ENCODE measurements around the gene PUDP.
"Not testable (repeated sequence)": the region's sequence is repeated elsewhere in the genome, so short reads cannot be mapped to it uniquely, and the experiment has no call there.

The PUDP gene

DNA sequence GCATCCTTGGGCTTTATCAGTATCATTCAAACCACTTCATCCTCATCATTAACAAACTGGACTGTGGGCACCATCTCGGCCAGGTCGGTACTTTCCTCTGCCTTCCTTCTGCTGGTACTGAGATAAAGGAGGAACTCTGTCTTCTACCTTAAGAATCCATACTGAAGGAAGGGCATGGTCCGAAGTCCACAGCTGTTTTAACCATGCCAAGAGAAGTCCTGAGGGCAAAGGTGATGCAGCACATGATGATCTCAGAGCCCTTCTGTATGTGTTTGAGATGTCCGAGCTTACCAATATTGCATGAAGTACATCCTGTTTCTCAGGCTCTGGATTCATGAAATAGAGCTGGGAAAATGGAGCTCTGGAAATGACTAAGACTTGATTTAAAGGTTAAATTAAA lies 126.0 kb downstream of the PUDP start:
- Histone ChIP-seq H3K4me1 (ENCODE audit: low read depth, poor library complexity, severe bottlenecking) (no peaks in the 10 kb centered on the region), H4K20me1 (ENCODE audit: insufficient read depth) (no peaks in the 10 kb centered on the region), H3K27me3 (ENCODE audit: insufficient read depth, low read depth) (no peaks in the 10 kb centered on the region), H3K79me2 (ENCODE audit: insufficient read depth, low read depth) (no peaks in the 10 kb centered on the region), H3K4me2 (no peak overlapping the region), H3K36me3 (ENCODE audit: insufficient read depth) (no peaks in the 10 kb centered on the region), H3K4me3 (IDR thresholded peaks at IDR 0.05; ENCODE audit: insufficient read depth, low read depth, low read length) (no peak overlapping the region), H2AFZ (ENCODE audit: low read depth) (no peak overlapping the region), H3K9ac (no peak overlapping the region), H3K27ac (no peak overlapping the region)
- TF ChIP-seq, protein P1, sequence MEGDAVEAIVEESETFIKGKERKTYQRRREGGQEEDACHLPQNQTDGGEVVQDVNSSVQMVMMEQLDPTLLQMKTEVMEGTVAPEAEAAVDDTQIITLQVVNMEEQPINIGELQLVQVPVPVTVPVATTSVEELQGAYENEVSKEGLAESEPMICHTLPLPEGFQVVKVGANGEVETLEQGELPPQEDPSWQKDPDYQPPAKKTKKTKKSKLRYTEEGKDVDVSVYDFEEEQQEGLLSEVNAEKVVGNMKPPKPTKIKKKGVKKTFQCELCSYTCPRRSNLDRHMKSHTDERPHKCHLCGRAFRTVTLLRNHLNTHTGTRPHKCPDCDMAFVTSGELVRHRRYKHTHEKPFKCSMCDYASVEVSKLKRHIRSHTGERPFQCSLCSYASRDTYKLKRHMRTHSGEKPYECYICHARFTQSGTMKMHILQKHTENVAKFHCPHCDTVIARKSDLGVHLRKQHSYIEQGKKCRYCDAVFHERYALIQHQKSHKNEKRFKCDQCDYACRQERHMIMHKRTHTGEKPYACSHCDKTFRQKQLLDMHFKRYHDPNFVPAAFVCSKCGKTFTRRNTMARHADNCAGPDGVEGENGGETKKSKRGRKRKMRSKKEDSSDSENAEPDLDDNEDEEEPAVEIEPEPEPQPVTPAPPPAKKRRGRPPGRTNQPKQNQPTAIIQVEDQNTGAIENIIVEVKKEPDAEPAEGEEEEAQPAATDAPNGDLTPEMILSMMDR (conservative IDR thresholded peaks at IDR 0.05; ENCODE audit: low read depth, low read length): no peak

DNA sequence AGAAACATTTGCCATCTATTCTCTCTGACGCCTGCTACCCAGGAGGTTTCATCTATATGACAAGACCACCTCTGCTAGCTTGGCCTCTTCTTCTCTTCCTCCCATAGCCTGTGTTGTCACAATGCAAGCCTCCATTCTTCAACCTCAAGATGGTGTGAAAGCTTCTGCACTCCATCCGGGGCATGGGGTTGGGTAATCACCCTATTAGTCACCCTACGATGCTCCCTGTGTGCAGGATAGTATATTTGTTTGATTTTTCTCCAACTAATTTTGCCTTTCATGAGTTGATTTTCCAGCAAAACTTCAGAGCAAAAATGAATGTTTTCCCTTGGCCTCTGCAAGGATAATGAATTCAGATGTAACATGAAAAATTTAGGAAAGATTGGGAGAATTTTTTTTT lies 128.4 kb downstream of the PUDP start:
- Histone ChIP-seq H2AFZ (ENCODE audit: low read depth) (no peak overlapping the region), H3K27ac (no peak overlapping the region), H3K36me3 (ENCODE audit: insufficient read depth) (no peaks in the 10 kb centered on the region), H3K4me3 (IDR thresholded peaks at IDR 0.05; ENCODE audit: insufficient read depth, low read depth, low read length) (no peak overlapping the region), H4K20me1 (ENCODE audit: insufficient read depth) (no peaks in the 10 kb centered on the region), H3K79me2 (ENCODE audit: insufficient read depth, low read depth) (no peaks in the 10 kb centered on the region), H3K27me3 (ENCODE audit: insufficient read depth, low read depth) (no peaks in the 10 kb centered on the region), H3K4me1 (ENCODE audit: low read depth, poor library complexity, severe bottlenecking) (no peaks in the 10 kb centered on the region), H3K9ac (no peak overlapping the region), H3K4me2 (no peak overlapping the region)
- TF ChIP-seq, protein P1 (conservative IDR thresholded peaks at IDR 0.05; ENCODE audit: low read depth, low read length): no peak

DNA sequence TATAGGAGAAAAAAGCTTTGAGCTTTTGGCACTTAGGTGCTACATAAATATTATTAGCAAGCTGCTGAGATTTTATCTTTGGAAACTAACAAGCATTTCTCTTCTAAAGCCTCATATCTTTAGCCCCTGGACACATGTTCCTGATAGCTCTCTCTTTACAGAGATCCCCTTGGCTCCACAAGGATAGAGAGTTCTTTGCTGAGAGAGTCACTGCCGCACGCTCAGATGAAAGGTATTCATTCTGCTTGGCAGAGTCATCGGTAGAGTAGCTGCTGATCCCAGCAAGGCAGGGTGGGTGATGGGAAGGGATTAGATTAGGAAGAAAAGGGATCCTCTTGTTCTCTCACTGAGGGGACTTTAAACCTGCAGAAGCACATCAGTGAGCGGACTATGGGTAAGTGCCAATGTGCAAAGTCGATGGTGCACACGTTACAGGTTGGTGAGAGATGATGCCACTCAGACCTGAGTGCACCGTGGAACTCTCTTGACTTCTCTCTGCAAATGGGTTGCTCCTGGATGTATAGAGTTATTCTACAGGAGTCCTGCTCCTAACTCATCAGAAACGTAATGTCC lies 135.6 kb downstream of the PUDP start:
- not testable (repeated sequence) for H3K27me3 ChIP-seq (ENCODE audit: insufficient read depth, low read depth); H4K20me1 ChIP-seq (ENCODE audit: insufficient read depth); H3K4me3 ChIP-seq (IDR thresholded peaks at IDR 0.05; ENCODE audit: insufficient read depth, low read depth, low read length); H3K4me2 ChIP-seq; H3K36me3 ChIP-seq (ENCODE audit: insufficient read depth); H3K79me2 ChIP-seq (ENCODE audit: insufficient read depth, low read depth); H2AFZ ChIP-seq (ENCODE audit: low read depth); H3K9ac ChIP-seq; H3K27ac ChIP-seq; H3K4me1 ChIP-seq (ENCODE audit: low read depth, poor library complexity, severe bottlenecking)

DNA sequence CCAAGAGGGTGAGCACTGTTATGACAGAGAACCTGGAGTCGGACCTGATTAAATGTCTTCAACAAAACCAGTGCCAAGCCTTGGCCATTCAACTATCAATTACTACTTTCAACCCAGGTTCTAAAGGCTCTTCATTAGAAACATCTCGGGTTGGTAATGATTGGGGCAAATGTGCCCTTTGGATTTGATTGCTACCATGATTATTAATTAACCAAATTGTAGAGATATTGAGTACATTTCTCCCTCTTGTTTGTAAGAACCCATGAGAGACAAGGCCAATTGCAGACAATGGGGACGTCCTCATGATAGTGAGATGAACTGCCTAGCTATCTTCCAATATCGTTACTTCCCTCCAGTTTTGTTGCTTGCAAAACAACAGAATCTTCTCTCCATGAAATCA lies 137.1 kb downstream of the PUDP start:
- H3K9ac ChIP-seq; H3K27ac ChIP-seq; H2AFZ ChIP-seq (ENCODE audit: low read depth); H3K36me3 ChIP-seq (ENCODE audit: insufficient read depth); H3K4me1 ChIP-seq (ENCODE audit: low read depth, poor library complexity, severe bottlenecking); H3K27me3 ChIP-seq (ENCODE audit: insufficient read depth, low read depth); H3K4me3 ChIP-seq (IDR thresholded peaks at IDR 0.05; ENCODE audit: insufficient read depth, low read depth, low read length); H3K79me2 ChIP-seq (ENCODE audit: insufficient read depth, low read depth); H4K20me1 ChIP-seq (ENCODE audit: insufficient read depth); H3K4me2 ChIP-seq: not testable (repeated sequence)

DNA sequence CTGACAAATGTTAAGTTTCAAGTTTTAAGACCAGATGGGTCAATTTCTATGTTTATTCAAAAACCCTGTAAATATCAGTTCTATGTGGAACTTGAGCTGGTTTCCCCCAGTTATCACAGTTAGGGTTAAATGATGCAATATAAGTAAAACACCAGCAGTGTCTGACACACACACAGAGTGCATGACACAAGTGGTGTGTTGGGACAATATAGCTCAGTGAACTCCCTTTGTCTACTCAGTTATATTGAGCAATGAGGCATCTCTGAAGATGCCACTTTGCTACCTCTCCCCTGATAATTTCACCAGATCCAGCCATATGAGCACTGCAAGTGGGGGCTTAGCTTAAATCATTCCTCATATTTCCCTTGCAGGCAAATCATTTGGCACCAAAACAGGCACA lies 140.6 kb downstream of the PUDP start:
- not testable (repeated sequence) for H3K79me2 ChIP-seq (ENCODE audit: insufficient read depth, low read depth); H4K20me1 ChIP-seq (ENCODE audit: insufficient read depth); H3K9ac ChIP-seq; H2AFZ ChIP-seq (ENCODE audit: low read depth); H3K27ac ChIP-seq; H3K36me3 ChIP-seq (ENCODE audit: insufficient read depth); H3K4me1 ChIP-seq (ENCODE audit: low read depth, poor library complexity, severe bottlenecking); H3K27me3 ChIP-seq (ENCODE audit: insufficient read depth, low read depth); H3K4me2 ChIP-seq; H3K4me3 ChIP-seq (IDR thresholded peaks at IDR 0.05; ENCODE audit: insufficient read depth, low read depth, low read length)

Data from KMS-11 (cell line).